Measurements from ENCODE around the gene GRM4.

DNA sequence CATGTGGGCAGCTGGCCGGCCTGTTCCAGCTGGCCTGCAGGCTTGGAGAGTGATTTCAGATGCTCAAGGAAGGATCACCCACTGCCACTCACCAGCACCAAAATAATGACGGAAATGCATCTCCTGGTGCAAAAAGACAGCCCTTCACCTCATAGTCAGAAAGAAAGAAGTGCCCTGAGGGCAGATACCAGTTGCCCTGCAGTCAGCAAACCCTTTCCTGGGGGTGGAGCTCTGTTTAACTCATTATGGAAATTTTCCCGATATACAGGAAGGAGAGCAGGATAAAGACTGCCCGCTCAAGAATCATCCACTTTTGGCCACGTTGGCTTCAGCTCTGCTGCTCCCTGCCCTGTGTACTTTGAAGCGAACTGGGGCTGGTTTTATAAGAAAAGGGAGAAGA, 127.9 kb downstream of the GRM4 start:
- TF ChIP-seq, protein P1, sequence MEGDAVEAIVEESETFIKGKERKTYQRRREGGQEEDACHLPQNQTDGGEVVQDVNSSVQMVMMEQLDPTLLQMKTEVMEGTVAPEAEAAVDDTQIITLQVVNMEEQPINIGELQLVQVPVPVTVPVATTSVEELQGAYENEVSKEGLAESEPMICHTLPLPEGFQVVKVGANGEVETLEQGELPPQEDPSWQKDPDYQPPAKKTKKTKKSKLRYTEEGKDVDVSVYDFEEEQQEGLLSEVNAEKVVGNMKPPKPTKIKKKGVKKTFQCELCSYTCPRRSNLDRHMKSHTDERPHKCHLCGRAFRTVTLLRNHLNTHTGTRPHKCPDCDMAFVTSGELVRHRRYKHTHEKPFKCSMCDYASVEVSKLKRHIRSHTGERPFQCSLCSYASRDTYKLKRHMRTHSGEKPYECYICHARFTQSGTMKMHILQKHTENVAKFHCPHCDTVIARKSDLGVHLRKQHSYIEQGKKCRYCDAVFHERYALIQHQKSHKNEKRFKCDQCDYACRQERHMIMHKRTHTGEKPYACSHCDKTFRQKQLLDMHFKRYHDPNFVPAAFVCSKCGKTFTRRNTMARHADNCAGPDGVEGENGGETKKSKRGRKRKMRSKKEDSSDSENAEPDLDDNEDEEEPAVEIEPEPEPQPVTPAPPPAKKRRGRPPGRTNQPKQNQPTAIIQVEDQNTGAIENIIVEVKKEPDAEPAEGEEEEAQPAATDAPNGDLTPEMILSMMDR (IDR thresholded peaks at IDR 0.05; ENCODE audit: low read length) = no peak
- no peak for TF ChIP-seq EZH2 (IDR thresholded peaks at IDR 0.05; ENCODE audit: borderline replicate concordance, low read length)

Measured in OCI-LY1 (cell line).